GM18508 (cell line): ENCODE data around the gene H6PD.

Experiments
- ATAC-seq: cut with Tn5 transposase; IDR thresholded peaks from one replicate; pipeline ENCODE4 v1.9.1; 2021; ENCODE audit warnings: moderate number of reproducible peaks; ENCODE audit not compliant: insufficient read depth, unreplicated experiment

Gene H6PD

GRCh38 chr1:9234223-9235095, at the start of gene H6PD:
Gene H6PD, plus strand, starts transcription at chr1:9234774. Its CDS starts 10,161 bp downstream, at chr1:9244935.
- ATAC-seq = peak; percentile 44

GRCh38 chr1:9186082-9186859, 48.3 kb upstream of the H6PD start:
- ATAC-seq = no peak

GRCh38 chr1:9187004-9187403, 47.6 kb upstream of the H6PD start:
- no peak for ATAC-seq

- no peak for ATAC-seq
Observed at GRCh38 chr1:9190234-9190633, 44.3 kb upstream of the H6PD start.

GRCh38 chr1:9191231-9191630, 43.3 kb upstream of the H6PD start:
- no peak for ATAC-seq

- no peak for ATAC-seq
Observed at GRCh38 chr1:9192578-9193232, 41.9 kb upstream of the H6PD start.

- no peak for ATAC-seq
Observed at GRCh38 chr1:9193233-9193625, 41.3 kb upstream of the H6PD start.

- ATAC-seq = no peak
Observed at GRCh38 chr1:9194024-9194423, 40.5 kb upstream of the H6PD start.

GRCh38 chr1:9195651-9196050, 38.9 kb upstream of the H6PD start:
- ATAC-seq = no peak

GRCh38 chr1:9196129-9197040, 38.2 kb upstream of the H6PD start:
- ATAC-seq = no peak

GRCh38 chr1:9197186-9198099, 37.1 kb upstream of the H6PD start:
- ATAC-seq = no peak

GRCh38 chr1:9198538-9199361, 35.8 kb upstream of the H6PD start:
- no peak for ATAC-seq

- no peak for ATAC-seq
Observed at GRCh38 chr1:9200441-9200840, 34.1 kb upstream of the H6PD start.

GRCh38 chr1:9201401-9202239, 33.0 kb upstream of the H6PD start:
- ATAC-seq = no peak

GRCh38 chr1:9202240-9202870, 32.2 kb upstream of the H6PD start:
- ATAC-seq = no peak

- ATAC-seq = no peak
Observed at GRCh38 chr1:9203511-9203982, 31.0 kb upstream of the H6PD start.
